HG02798 (cell line): ENCODE measurements around the gene ZNF160.
"Not testable (repeated sequence)": the region's sequence is repeated elsewhere in the genome, so short reads cannot be mapped to it uniquely, and the experiment has no call there.

Experiments
- ATAC-seq: cut with Tn5 transposase; IDR thresholded peaks from one replicate; pipeline ENCODE4 v1.9.1; 2021; ENCODE audit warnings: mild to moderate bottlenecking; ENCODE audit not compliant: unreplicated experiment, poor library complexity

ZNF160 gene

GRCh38 chr19:53103234-53104203, at the start of gene ZNF160:
Gene ZNF160, minus strand, starts transcription at chr19:53103422. Its CDS starts 17,146 bp downstream, at chr19:53086276.
- peak; percentile 97 for ATAC-seq

GRCh38 chr19:53147645-53148044, 44.4 kb upstream of the ZNF160 start:
- no peak for ATAC-seq

GRCh38 chr19:53140351-53140750, 37.1 kb upstream of the ZNF160 start:
- no peak for ATAC-seq

- no peak for ATAC-seq
Measured at GRCh38 chr19:53136432-53136831, 33.2 kb upstream of the ZNF160 start.

- ATAC-seq: no peak
Measured at GRCh38 chr19:53132141-53132991, 29.1 kb upstream of the ZNF160 start, which contains the start of gene ZNF415. Gene ZNF415, minus strand, starts transcription at chr19:53132910. Its CDS starts 10,234 bp downstream, at chr19:53122676.

GRCh38 chr19:53131727-53132126, 28.5 kb upstream of the ZNF160 start:
- no peak for ATAC-seq

GRCh38 chr19:53131085-53131590, 27.9 kb upstream of the ZNF160 start:
- ATAC-seq: no peak

GRCh38 chr19:53130506-53130905, 27.3 kb upstream of the ZNF160 start:
- ATAC-seq: no peak

- not testable (repeated sequence) for ATAC-seq
Measured at GRCh38 chr19:53126733-53127526, 23.7 kb upstream of the ZNF160 start.

GRCh38 chr19:53123400-53123799, 20.2 kb upstream of the ZNF160 start:
- no peak for ATAC-seq

GRCh38 chr19:53112286-53112685, 9.1 kb upstream of the ZNF160 start:
- ATAC-seq: no peak

GRCh38 chr19:53109527-53109926, 6.3 kb upstream of the ZNF160 start:
- ATAC-seq: no peak

GRCh38 chr19:53102756-53103233, 427 bp downstream of the ZNF160 start:
- peak; percentile 13 for ATAC-seq

- no peak for ATAC-seq
Measured at GRCh38 chr19:53102206-53102755, 941 bp downstream of the ZNF160 start.

GRCh38 chr19:53101518-53101917, 1.7 kb downstream of the ZNF160 start:
- no peak for ATAC-seq

GRCh38 chr19:53098570-53098969, 4.7 kb downstream of the ZNF160 start:
- not testable (repeated sequence) for ATAC-seq

- not testable (repeated sequence) for ATAC-seq
Measured at GRCh38 chr19:53096982-53097690, 6.1 kb downstream of the ZNF160 start.

- ATAC-seq: not testable (repeated sequence)
Measured at GRCh38 chr19:53096579-53096978, 6.6 kb downstream of the ZNF160 start.
